HG02840 (cell line): ENCODE results near the gene CSRP3.

Source experiments
- ATAC-seq: cut with Tn5 transposase; IDR thresholded peaks from one replicate; pipeline ENCODE4 v1.9.1; 2021; ENCODE audit warnings: mild to moderate bottlenecking, moderate library complexity, moderate number of reproducible peaks; ENCODE audit not compliant: unreplicated experiment, low FRiP score

CSRP3 gene

DNA sequence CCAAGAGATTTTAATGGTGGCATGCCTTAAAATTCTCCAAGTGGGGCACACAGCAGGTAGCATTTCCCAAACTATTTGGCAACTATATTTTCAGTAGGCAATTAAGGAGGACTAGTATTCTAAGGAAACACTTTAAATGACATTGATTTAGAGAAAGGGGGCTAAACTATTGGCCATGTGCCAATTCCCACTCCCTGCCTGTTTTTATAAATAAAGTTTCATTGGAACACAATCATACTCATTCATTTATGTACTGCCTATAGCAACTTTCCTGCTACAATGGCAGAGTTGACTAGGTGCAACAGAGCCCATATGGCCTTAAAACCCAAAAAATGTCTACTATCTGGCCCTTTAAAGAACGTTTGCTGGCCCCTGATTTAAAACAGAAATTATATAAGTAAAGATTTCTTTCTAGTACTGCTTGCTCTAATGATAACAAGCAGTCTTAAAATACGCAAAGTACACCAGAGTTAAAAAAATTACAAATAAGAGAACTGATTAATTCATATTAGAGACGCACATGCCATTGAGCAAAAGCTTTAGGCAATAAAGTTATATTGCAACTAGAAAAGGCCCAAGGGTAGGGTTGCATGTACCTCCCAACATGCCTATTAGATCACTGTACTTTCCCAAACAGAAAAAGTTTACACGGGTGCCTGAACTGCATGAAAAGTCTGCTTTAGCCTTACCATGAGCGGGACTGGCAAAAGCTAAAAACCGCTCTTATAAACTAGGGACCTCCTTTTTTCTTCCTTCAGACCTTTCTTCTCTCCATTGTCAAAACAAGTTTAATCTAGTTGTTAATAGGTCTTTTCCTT is 24.8 kb upstream of the CSRP3 start:
- no peak for ATAC-seq

DNA sequence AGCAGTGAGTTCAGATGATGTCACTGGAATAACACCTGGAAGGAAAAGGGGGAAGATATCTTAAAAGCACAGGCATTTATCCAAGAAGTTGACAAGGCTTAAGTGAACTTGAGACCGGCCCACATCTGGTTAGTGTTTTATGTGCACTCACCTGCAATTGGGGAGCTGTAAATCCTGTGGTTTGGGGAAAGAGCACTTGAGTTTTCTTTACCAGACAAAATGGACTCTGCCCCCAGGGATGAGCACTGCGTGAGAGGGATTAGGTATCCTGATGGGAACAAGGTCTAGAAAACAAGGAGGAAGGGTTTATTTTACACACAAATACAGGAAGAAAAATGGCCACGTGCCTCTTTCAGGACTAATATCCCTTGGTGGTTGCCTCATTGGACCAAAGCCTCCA is 23.8 kb upstream of the CSRP3 start:
- ATAC-seq, result no peak

DNA sequence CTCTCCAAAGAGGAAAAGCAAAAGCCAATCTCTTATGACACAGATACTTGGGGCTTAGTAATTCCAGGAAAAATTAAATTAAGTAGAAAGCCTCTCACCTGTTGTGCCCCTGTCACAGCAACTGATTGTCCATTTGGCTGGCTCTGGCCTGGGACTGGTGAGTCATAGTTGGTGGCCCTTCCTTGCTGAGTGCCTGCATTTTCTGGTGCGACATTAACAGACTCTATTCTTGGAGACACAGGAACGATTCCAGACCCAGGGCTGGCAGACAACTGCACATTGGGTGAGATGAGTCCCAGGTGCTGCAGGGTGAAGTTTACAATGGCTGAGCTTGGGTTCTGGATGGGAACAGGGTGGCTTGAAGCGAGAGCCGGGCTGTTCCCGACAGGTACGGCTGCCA is 23.3 kb upstream of the CSRP3 start:
- ATAC-seq, result no peak

DNA sequence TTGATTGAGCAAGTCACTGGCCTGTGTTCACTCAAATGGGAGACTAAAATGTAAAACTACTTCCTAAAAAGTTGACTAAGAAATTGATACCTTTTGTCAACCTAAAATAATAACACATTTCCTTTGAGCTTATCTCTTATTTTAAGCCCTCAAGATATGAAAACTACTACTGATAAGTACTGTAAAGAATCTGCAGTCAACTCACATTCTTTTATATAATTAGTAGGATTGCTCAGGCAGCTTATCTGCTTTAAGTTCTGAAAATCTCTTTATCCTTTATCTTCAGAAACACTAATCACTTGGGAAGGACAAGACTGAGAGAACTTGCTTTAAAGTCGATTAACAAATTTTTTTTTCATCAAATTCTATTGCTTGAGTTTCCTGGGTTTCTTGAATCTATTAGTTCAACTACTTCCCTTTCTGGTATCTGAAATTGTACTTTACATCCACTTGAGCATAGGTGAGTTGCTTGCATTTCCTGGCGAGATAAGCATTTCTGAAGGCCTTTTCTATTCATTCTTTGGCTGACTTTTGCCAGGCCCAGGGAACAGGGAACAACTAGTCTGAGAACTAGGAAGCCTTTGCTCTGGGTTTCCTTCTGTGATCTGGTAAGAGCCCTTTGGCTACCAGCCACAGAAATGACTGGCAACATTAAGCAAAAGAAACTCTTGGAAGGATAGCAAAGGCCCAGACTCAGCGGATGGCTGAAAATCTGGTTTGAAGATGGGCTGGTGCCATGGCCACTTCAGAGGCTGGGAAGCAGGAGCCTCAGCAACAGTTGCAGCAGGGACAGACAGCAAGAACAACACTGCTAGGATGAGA is 19.3 kb upstream of the CSRP3 start:
- ATAC-seq, result no peak

DNA sequence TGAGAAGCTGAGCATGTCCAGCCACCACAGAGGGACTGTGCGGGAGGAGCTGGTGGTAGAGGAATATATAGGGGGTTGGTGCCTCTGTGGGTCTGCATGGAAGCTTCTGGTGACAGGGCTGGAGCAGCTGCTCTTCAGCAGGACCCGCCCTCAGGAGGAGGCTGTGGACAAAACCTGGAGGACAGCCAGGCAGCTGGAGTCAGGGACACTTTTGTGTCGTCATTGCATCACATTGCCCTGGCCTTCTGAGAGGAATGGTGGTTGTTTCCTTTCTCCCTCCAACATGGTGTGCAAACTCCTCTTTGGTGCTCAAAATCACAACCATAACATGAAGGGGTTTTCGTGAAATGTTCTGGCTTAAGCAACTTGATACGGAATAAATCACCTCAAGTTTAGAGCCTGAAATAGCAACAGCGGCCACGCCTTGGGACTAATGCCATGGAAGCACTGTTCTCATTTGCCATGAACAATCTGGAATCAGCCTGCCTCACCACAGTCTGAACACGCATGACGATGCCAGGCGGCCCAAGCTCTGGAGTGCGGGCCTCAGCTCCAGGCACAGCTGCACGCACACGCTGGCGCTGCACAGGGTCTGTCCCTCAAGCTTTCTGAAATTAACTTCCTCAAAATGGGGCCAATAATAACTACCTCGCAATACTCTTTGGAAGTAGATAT is 17.1 kb upstream of the CSRP3 start:
- no peak for ATAC-seq

DNA sequence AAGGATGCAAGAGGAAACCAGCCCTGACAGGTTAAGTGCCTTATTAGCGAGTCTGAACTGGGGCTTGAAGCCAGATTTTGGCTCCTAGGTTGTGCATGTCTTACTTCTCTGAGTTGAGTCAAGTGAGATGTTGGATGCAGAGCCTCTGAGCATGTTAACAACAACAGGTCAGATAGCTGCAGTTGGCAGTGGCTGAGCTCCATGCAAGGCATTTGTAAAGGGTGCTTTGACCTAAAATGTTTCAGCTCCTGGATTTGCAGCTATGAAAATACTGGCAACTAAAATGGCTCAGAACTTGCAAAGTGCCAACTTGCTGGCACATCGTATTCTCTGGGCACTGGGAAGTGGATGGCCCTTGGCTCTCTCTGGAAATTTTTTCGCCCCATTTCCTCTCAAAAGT is 16.4 kb upstream of the CSRP3 start:
- ATAC-seq, result no peak

DNA sequence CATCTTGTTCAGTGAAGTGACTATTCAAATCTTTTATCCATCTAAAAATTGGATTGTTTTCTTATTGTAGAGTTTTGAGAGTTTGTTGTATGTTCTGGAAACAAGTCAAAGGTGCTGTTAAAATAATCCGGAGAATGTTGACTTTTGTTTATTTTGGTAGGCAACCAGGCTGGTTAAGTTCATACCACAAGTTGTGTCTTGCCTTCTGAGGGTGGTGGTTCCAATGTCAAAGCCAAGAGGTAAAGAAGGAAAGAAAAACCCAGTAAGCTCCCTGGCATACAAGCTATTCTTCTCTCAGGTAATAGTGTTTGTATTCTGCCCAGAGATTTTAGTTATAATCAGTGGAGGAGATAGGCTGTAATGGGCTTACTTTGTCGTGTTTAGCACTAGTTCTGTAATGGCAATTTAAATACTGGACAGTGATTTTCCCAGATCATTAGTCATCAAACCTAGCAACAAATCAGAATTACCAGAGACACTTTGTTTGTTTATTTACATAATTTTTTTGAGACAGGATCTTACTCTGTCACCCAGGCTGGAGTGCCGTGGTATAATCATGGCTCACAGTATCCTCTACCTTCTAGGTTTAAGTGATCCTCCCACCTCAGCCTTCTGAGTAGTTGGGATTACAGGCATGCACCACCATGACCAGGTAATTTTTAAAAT is 15.1 kb upstream of the CSRP3 start:
- ATAC-seq, result no peak

DNA sequence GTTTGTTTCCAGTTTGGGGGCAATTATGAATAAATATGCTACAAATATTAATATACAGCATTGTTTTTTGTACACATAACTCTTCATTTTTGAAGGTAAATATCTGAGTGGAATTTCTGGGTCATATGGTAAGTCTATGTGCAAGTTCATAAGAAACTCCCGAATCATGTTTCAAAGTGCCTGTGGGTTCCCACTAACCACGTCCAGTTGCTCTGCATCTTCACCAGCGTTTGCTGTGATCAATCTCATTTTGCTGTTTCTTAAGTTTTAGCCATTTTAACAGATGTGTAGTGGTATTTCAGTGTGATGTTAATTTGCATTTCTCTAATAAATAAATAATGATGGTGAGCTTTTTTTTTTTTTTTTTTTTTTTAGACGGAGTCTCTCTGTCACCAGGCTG is 14.2 kb upstream of the CSRP3 start:
- no peak for ATAC-seq

DNA sequence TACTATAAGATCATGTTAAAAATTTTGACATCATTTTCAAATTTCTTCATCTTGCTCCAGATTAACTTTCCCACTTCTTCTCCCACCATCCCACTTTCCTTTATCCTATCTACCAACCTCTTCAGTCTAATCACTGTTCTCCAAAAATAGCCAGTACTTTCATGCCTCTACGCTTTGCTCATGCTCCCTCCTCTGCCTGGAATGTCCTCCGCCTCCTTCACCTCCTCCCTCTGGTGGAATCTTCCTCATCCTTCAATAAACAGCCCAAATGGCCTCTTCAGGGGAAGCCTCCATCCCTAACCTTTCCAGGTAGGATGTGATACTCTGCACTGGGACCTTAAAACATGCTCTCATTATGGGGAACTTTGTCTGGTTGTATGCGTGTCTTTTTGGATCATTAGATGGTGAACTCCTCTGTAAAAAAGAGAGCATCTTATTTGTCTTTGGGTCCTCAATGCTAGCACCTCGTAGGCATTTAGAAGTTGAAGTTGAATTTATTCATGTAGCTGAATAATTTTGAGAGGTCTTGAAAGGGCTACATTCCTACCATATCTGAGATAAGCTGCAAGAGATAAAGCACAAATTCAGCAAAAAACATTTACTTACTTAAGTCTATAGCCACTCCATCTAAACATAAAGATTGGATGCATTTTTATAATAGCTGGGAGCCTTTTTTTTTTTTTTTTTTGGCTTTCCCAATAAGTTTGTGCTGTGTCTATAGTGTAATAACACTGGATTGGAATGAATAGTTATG is 8.0 kb upstream of the CSRP3 start:
- no peak for ATAC-seq

DNA sequence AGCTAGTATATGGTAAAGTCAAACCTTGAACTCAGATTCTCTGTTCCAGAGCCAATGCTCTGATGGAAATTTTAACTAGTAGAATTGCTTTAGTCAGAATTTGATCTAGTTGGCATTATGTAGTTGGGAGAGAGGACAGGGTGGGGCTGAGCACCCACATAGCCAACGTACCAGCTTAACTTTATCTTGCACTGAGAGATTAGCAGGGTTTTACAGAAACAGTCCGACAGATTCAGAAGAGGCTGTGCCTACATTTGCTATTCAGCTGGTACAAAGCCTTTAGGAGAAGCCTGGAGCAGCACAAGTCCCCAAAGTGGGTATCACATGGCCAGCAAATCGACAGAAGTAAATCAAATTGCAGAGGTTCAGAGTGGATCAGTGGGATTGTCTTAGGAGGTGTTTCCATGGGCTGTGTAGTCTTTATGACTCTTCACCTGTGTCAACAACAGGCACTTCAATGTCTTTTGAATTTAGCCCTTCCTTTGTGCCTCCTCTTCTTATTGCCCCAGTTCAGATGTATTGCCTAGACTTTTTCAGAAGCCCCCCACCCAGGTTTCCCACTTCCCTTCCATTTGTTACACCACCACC is 7.3 kb upstream of the CSRP3 start:
- no peak for ATAC-seq

DNA sequence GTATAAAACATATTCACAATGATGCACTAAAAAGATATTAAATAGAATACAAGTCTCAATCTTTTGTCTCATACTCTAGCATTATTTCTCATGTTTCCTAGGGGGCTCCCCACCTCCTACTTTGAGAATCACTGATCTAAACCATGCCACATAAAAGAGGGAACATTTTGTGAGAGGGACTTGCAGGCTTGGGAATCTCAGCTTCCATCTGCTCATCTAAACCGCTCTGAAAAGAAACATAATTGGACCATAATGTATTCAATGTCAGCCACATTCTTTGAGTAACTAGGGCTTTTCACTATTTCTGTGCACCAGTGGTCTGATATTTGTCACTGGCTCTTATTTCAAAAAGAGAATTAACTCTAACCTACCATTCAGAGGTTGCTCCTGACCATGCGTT is 6.4 kb upstream of the CSRP3 start:
- ATAC-seq, result no peak

DNA sequence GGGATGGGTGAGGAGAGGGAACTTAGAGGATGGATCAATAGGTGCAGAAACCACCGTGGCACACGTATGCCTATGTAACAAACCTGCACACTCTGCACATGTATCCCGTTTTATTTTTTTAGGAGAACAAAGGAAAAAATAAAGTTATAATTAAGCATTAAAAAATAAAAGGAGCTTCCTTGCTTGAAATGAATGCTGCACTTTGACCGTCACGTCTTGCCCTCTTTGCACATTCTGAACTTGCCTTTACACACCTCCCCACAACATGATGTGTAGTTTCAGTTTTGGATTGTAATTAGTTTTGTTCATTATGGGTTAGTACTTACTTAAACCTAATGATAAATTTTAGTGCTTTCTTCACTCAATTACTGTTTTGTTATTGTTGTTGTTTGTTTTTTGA is 3.1 kb upstream of the CSRP3 start:
- ATAC-seq, result no peak

DNA sequence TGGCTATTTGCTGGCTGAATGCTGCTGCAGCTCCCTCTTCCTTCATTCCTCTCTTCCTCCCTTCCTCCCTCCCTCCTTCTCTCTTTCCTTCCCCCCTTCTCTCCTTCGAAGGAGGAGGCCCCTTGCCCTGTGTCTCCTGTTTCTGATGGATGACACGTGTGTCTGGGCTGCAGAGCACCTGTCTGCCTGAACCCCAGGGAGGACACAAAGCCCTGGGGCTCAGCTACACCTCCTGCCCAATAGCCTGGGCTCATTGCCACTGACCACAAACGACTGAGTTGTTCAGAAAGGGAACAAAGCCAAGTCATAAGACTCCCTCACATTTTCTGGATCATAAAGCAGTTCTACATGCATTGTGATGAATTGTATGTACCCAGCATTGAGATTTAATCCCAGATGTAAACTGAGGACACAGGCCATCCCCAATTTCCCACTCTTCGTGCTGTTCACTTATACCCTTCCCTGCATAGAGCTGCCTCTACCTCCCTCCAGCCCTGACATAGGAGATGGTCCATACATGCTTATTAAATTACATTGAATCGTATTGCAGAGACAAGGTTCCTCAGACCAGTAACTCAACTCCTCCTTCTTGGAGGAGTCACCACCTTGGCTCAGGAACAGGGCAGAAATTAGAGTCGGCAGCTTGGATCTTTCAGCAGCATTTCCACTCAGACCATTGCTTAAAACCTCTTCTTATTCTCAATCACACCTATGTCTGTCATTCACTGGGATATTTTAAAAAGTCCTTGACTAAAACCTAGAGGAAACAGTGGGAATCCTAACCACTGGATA is 1.2 kb downstream of the CSRP3 start:
- ATAC-seq, result no peak

DNA sequence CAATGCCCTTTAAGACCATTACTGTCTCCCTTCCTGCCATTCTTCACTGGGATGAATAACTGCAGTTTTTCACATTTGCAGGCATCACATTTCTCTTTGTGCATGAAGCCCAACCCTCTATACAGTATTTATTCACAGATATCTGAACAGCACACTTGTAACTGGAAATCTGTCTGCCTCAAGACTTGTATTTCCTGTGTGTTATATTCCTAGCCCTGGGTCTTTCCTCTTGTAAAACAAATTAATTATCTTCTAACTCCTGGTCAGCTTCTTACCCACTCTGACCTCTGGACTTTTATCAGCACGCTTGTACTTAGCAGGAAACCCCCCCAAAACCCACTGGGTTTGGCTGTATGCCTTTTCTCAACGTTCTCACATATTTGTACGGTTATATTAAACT is 2.0 kb downstream of the CSRP3 start:
- ATAC-seq, result no peak

DNA sequence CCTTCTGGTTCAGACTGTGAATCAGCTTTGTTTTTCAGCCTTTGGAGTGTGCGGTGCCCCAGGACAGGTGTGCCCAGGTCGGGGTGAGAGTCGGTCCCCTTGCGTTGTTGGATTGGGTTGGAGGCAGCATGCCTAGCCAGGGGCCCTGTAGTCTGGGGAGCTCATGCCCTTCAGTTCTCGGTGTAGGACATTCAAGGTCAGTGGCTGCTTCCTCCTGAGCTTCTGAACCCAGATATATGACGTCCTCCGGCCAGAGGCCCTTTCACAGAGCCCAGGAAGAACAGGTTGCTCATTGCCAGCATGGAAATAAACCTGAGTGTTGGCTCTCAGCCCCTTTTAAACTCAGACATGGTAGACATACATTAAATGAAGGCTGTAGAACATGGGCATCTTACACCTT is 2.7 kb downstream of the CSRP3 start:
- ATAC-seq, result no peak

DNA sequence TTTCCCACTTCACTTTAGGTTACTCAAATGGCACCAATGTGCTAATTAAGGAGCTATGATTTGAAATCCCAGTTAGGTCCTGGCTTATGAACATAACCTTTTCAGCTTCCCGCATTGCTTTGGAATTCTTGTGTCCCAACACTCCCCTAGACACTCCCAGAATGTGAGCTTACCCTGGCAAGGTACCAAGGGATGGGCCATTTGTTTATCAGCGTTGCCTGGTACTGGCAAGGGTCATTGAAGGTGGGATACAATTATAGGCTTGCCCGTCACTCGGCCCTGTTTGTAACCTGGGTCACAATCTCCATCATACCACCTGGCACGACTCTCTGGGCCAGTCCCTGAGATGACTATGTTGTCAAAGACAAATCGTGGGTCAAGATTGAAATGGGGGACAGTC is 5.4 kb downstream of the CSRP3 start:
- ATAC-seq, result no peak

DNA sequence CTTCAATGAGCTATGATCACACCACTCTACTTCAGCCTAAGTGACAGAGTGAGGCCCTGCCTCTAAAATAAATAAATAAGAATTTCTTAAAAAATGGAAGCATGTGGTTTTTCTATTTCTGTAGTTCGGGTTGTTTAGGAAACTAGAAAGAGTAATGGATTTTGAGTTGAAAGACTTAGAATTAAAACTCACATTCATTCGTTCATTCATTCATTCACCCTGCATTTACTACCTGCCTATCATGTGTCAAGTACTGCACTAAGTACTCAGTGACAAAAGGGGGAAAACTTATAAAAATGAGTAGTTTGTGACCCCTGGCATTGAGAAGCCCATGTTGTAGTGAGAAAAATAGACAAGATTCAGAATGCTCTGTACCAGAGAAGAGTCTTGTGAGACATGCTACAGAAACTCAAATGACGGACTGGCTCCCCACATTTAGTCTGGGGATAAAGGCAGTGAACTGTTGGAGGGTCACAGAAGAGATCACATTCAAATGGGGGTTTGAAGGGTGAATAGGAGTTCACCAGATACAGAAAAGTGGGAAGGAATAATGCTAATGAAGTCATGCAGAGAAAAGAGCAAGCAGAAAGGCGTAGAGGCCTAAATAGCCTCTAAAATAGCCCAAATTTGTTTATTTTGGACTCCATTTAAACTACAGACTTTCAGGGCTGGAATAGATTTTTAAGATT is 7.0 kb downstream of the CSRP3 start:
- ATAC-seq, result no peak

DNA sequence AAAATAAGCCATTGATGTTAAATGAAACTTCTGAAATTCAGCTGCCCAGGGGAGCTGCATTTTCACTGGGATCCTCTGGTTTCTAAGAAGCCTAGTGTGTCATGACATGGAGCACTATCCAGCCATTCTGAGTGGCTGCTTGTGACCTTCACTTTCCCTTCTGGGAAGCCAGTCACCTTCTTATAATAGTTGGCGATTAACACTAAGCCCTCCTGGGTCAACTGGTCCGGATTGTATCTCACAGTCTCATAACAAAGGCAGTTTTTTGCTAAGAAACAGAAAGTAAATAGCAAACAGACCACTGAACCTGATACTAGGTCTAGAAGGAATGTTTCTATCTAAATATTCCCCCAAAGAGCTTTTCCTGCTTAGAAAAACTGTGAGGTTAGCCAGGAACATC is 7.9 kb downstream of the CSRP3 start:
- no peak for ATAC-seq
